ENCODE results near the gene SCRN1.

The SCRN1 gene

DNA sequence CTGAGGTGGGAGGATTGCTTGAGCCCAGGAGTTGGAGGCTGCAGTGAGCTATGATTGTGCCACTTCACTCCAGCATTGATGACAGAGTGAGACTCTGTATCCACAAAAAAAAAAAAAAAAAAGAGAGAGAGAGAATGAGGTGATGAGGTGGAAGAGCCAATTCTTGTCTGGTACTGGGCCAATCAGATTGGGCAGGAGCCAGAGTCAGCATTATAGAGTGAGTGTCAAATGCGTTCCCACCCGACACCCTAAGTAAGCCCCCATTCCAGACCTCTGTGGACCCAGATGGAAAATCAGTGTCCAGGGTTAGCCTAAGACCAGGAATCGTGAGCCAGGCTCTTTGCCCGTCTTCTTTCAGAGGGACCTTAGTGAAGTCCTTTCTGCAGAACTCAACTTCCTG is 99.3 kb downstream of the SCRN1 start:
- Histone ChIP-seq H3K27me3 (ENCODE audit: insufficient read depth, insufficient read length) (no peaks in the 10 kb centered on the region), H3K9me3 (ENCODE audit: insufficient read depth, low read length) (no peaks in the 10 kb centered on the region), H3K4me3 (ENCODE audit: insufficient read length, low read depth) (no peak overlapping the region), H3K9ac (ENCODE audit: insufficient read length, low read depth) (no peak overlapping the region), H3K36me3 (ENCODE audit: insufficient read depth, insufficient read length, low read length) (no peaks in the 10 kb centered on the region), H3K4me1 (ENCODE audit: insufficient read depth, insufficient read length) (no peaks in the 10 kb centered on the region)
- DNase-seq (ENCODE audit: low read depth, low spot score) = no peak
- no peak for TF ChIP-seq YY1 (IDR thresholded peaks at IDR 0.05; ENCODE audit: insufficient read depth, insufficient read length)
- TF ChIP-seq SUZ12 (IDR thresholded peaks at IDR 0.05; ENCODE audit: extremely low read depth, insufficient read depth, insufficient read length) = no peak
- TF ChIP-seq ZNF274 (IDR thresholded peaks at IDR 0.05; ENCODE audit: low read depth, low read length) = no peak

DNA sequence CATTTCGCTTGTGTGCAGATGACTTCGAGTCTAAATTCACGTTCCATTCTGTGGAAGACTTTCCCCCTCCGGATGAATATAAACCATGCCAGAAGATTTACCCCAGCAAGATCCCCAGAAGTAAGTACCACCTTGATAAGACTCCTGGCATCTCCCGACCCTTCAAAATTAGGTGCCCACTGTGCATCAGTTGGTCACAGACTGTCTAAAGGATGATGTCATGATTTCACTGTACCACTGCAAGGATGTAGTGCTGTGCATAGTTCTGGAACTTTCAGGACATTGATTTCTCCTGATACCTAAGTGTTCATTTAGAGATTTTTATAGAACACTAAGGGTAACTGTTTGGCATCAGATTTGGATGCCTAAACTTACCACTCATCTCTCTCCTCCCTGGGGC is 100.3 kb downstream of the SCRN1 start:
- H3K4me1 ChIP-seq (ENCODE audit: insufficient read depth, insufficient read length) = no peaks in the 10 kb centered on the region
- no peaks in the 10 kb centered on the region for H3K27me3 ChIP-seq (ENCODE audit: insufficient read depth, insufficient read length)
- TF ChIP-seq SUZ12 (IDR thresholded peaks at IDR 0.05; ENCODE audit: extremely low read depth, insufficient read depth, insufficient read length) (no peak), ZNF274 (IDR thresholded peaks at IDR 0.05; ENCODE audit: low read depth, low read length) (no peak), YY1 (IDR thresholded peaks at IDR 0.05; ENCODE audit: insufficient read depth, insufficient read length) (no peak)
- H3K36me3 ChIP-seq (ENCODE audit: insufficient read depth, insufficient read length, low read length) = no peaks in the 10 kb centered on the region
- DNase-seq (ENCODE audit: low read depth, low spot score) = no peak
- no peaks in the 10 kb centered on the region for H3K9me3 ChIP-seq (ENCODE audit: insufficient read depth, low read length)
- H3K4me3 ChIP-seq (ENCODE audit: insufficient read length, low read depth) = no peak overlapping the region
- no peak overlapping the region for H3K9ac ChIP-seq (ENCODE audit: insufficient read length, low read depth)

DNA sequence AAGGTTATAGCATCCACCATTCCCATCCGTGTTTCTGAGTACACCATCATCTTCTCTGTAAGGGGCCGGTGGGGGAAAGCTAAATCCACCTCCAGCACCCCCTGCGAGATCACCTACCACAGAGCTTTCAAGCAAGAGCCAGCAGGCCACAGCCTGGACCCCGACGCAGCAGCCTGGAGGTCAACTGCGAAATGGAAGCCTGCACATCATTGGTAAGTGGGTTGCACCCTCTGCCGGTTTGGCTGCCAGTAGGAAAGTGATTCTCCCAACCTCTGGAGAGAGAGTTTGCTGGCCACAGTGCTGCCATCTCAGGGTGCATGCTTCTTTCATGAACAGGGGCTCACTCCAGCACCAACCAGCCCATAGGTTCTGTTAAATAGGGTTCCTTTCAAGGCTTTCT is 101.6 kb downstream of the SCRN1 start:
- Histone ChIP-seq H3K4me1 (ENCODE audit: insufficient read depth, insufficient read length) (no peaks in the 10 kb centered on the region), H3K27me3 (ENCODE audit: insufficient read depth, insufficient read length) (no peaks in the 10 kb centered on the region), H3K36me3 (ENCODE audit: insufficient read depth, insufficient read length, low read length) (no peaks in the 10 kb centered on the region), H3K4me3 (ENCODE audit: insufficient read length, low read depth) (no peak overlapping the region), H3K9me3 (ENCODE audit: insufficient read depth, low read length) (no peaks in the 10 kb centered on the region), H3K9ac (ENCODE audit: insufficient read length, low read depth) (no peak overlapping the region)
- no peak for DNase-seq (ENCODE audit: low read depth, low spot score)
- TF ChIP-seq YY1 (IDR thresholded peaks at IDR 0.05; ENCODE audit: insufficient read depth, insufficient read length) (no peak), SUZ12 (IDR thresholded peaks at IDR 0.05; ENCODE audit: extremely low read depth, insufficient read depth, insufficient read length) (no peak), ZNF274 (IDR thresholded peaks at IDR 0.05; ENCODE audit: low read depth, low read length) (no peak)

DNA sequence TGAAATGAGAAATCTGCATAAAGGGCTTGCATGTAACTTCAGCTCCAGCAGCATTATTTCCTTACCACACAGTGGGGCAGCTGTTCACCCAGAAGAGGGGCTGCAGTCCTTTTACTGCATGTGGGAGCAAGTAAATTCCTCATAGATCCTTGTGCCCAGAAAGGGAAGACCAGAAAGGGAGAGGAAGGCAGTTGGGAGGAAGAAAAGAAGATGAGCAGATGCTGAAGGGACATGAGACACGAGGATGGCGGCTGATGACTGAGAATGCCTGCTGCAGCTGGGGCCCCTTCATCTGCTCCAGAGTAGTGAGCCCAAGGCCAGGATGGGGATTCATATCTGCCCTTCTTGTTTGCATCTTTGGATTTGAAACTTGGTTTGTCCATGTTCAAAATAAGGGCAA is 102.8 kb downstream of the SCRN1 start:
- Histone ChIP-seq H3K27me3 (ENCODE audit: insufficient read depth, insufficient read length) (no peaks in the 10 kb centered on the region), H3K4me3 (ENCODE audit: insufficient read length, low read depth) (no peak overlapping the region), H3K9me3 (ENCODE audit: insufficient read depth, low read length) (no peaks in the 10 kb centered on the region), H3K36me3 (ENCODE audit: insufficient read depth, insufficient read length, low read length) (no peaks in the 10 kb centered on the region), H3K9ac (ENCODE audit: insufficient read length, low read depth) (no peak overlapping the region), H3K4me1 (ENCODE audit: insufficient read depth, insufficient read length) (no peaks in the 10 kb centered on the region)
- TF ChIP-seq SUZ12 (IDR thresholded peaks at IDR 0.05; ENCODE audit: extremely low read depth, insufficient read depth, insufficient read length) = no peak
- no peak for TF ChIP-seq ZNF274 (IDR thresholded peaks at IDR 0.05; ENCODE audit: low read depth, low read length)
- TF ChIP-seq YY1 (IDR thresholded peaks at IDR 0.05; ENCODE audit: insufficient read depth, insufficient read length) = no peak
- no peak for DNase-seq (ENCODE audit: low read depth, low spot score)

DNA sequence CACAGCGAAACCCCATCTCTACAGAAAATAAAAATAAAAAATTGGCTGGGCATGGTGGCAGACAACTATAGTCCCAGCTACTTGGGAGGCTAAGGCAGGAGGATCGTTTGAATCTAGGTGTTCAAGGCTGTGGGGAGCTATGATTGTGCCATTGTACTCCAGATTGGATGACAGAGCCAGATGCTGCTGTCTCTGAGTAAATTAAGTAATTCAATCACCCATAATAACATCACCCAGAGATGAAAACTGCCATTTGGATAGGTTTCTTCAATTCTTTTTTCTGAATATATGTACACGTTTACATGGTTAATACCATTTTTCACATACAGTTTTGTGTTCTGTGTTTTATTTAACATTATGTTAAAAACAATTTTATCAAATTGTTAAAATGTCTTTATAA is 104.0 kb downstream of the SCRN1 start:
- Histone ChIP-seq H3K36me3 (ENCODE audit: insufficient read depth, insufficient read length, low read length) (no peaks in the 10 kb centered on the region), H3K4me3 (ENCODE audit: insufficient read length, low read depth) (no peak overlapping the region), H3K9ac (ENCODE audit: insufficient read length, low read depth) (no peak overlapping the region), H3K27me3 (ENCODE audit: insufficient read depth, insufficient read length) (no peaks in the 10 kb centered on the region), H3K9me3 (ENCODE audit: insufficient read depth, low read length) (no peaks in the 10 kb centered on the region), H3K4me1 (ENCODE audit: insufficient read depth, insufficient read length) (no peaks in the 10 kb centered on the region)
- DNase-seq (ENCODE audit: low read depth, low spot score) = no peak
- TF ChIP-seq SUZ12 (IDR thresholded peaks at IDR 0.05; ENCODE audit: extremely low read depth, insufficient read depth, insufficient read length) (no peak), YY1 (IDR thresholded peaks at IDR 0.05; ENCODE audit: insufficient read depth, insufficient read length) (no peak), ZNF274 (IDR thresholded peaks at IDR 0.05; ENCODE audit: low read depth, low read length) (no peak)

DNA sequence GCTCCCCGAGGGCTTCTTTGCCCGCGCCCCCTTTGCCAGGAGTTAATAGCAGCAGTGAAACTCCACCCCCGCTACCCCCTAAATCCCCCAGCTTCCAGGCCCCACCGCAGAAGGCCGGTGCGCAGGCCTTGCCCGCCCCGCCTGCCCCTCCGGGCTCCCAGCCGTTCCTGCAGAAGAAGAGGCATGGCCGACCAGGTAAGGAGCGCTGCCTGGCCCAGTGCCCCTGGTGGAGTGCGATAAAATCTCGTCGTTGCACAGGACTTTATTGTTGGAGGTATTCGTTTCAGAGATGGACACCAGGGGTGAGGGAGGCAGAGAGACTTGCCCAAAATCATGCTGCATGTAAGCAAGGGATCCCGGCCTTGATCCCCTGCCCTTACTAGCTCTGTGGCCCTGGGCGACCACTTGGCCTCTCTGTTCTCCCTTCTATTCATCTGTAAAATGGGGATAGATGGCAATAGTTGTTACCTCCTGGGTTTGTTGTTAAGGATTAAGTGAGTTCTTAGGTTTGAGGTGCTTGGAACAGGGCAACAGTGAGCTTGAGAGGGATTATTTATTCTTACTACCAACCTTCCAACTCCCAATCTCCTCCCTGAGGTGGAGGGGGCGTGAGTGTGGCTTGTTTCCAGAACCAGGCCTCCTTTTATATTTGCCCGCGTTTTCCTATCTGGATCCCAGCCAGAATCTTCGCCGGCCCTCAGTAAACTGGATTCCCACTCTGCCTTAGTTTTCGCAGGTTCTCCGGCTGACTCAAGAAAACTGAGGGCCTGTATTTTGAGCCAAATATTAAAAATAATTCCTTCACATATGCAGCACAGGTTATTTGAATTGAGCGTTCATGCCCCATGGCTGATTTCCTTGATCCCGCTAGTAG is 105.0 kb downstream of the SCRN1 start:
- Histone ChIP-seq H3K27me3 (ENCODE audit: insufficient read depth, insufficient read length) (no peaks in the 10 kb centered on the region), H3K9ac (ENCODE audit: insufficient read length, low read depth) (peak overlapping the region; percentile 71), H3K4me3 (ENCODE audit: insufficient read length, low read depth) (peak overlapping the region; percentile 21), H3K4me1 (ENCODE audit: insufficient read depth, insufficient read length) (no peaks in the 10 kb centered on the region), H3K36me3 (ENCODE audit: insufficient read depth, insufficient read length, low read length) (no peaks in the 10 kb centered on the region), H3K9me3 (ENCODE audit: insufficient read depth, low read length) (no peaks in the 10 kb centered on the region)
- DNase-seq (ENCODE audit: low read depth, low spot score) = peak; percentile 13
- TF ChIP-seq SUZ12 (IDR thresholded peaks at IDR 0.05; ENCODE audit: extremely low read depth, insufficient read depth, insufficient read length) = no peak
- TF ChIP-seq ZNF274 (IDR thresholded peaks at IDR 0.05; ENCODE audit: low read depth, low read length) = no peak
- no peak for TF ChIP-seq YY1 (IDR thresholded peaks at IDR 0.05; ENCODE audit: insufficient read depth, insufficient read length)

DNA sequence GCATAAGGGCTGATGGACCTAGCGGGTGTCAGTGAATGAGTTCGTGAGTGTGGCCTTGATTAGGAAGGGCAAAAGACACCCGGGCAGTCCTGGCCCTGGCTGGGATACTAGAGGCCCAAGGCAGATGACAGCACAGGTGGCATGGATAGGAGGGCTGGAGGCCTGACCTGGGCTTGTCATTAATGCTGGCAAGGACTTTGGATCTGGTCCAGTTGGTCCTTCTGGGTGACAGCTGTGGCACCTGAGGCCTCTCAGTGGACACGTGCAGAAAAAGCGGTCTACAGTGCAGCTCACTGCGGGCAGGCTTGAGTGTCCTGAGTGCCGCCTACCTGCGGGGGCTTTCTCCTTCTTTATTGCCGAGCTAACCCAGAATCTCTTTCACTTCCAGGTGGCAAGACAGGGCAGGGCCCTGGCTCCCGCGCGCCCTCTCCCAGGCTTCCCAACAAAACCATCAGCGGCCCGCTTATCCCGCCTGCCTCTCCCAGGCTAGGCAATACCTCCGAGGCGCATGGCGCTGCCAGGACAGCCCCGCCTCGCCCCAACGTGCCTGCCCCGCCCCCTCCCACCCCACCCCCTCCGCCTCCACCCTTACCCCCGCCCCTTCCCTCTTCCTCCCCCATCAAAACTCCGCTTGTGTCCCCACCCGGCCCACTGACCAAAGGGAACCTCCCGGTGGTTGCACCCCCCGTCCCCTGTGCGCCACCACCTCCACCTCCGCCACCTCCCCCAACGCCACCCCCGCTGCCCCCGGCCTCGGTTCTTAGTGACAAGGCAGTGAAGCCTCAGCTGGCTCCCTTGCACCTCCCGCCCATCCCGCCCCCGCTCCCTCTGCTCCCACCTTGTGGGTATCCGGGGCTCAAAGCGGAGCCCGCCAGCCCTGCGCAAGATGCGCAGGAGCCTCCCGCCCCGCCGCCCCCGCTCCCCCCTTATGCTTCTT is 105.9 kb downstream of the SCRN1 start:
- no peaks in the 10 kb centered on the region for H3K4me1 ChIP-seq (ENCODE audit: insufficient read depth, insufficient read length)
- peak overlapping the region; percentile 50 for H3K9ac ChIP-seq (ENCODE audit: insufficient read length, low read depth)
- DNase-seq (ENCODE audit: low read depth, low spot score) = peak; percentile 20
- TF ChIP-seq ZNF274 (IDR thresholded peaks at IDR 0.05; ENCODE audit: low read depth, low read length) = no peak
- TF ChIP-seq SUZ12 (IDR thresholded peaks at IDR 0.05; ENCODE audit: extremely low read depth, insufficient read depth, insufficient read length) = no peak
- no peak for TF ChIP-seq YY1 (IDR thresholded peaks at IDR 0.05; ENCODE audit: insufficient read depth, insufficient read length)
- no peak overlapping the region for H3K4me3 ChIP-seq (ENCODE audit: insufficient read length, low read depth)
- no peaks in the 10 kb centered on the region for H3K27me3 ChIP-seq (ENCODE audit: insufficient read depth, insufficient read length)
- no peaks in the 10 kb centered on the region for H3K36me3 ChIP-seq (ENCODE audit: insufficient read depth, insufficient read length, low read length)
- H3K9me3 ChIP-seq (ENCODE audit: insufficient read depth, low read length) = no peaks in the 10 kb centered on the region
